IMR-90 (cell line): ENCODE results near the gene SLC35F6. TPM values are rescaled to one million over a fixed set of nuclear protein-coding genes. Genes with fewer than 3 reads are reported as not detected.

Source experiments
- ATAC-seq: fragments of 200-7000 bp; cut with Tn5 transposase; 2 replicates; pipeline ENCODE4 v1.9.1; 2020; ENCODE audit warnings: low read depth, mild to moderate bottlenecking, moderate library complexity
- BruUV-seq: library from RNA; stranded (reverse); fragments of 400-500 nt; replicated peaks from 2 replicates; lab custom pipeline; 2021; lab: Mats Ljungman, UMichigan
- CTCF ChIA-PET: fragments of 300-600 bp; formaldehyde crosslinking; extraction: SDS; loops from one replicate; lab custom pipeline; 2021; ENCODE audit warnings: antibody characterized with exemption; lab: Yijun Ruan, JAX
- POLR2A ChIA-PET: fragments of 300-600 bp; sonication (Branson Sonifier 250); formaldehyde crosslinking; loops from one replicate; lab custom pipeline; 2022; ENCODE audit warnings: antibody characterized with exemption; ENCODE audit not compliant: unreplicated experiment; lab: Charles Lee
- DNase-seq: peaks from one replicate; pipeline ENCODE4 v3.0.0; 2013
- H2AFZ ChIP-seq: replicated peaks from 2 replicates; pipeline ENCODE3; 2013; ENCODE audit warnings: low read length, mild to moderate bottlenecking; ENCODE audit not compliant: poor library complexity
- H2AK5ac ChIP-seq: 2 replicates; pipeline ENCODE4 v1.6.1; 2013; ENCODE audit warnings: low read depth, low read length, inconsistent platforms
- H2AK9ac ChIP-seq: replicated peaks from 2 replicates; pipeline ENCODE3; 2013; ENCODE audit warnings: mild to moderate bottlenecking, low read depth, low read length, moderate library complexity; ENCODE audit not compliant: poor library complexity
- H2BK120ac ChIP-seq: 2 replicates; pipeline ENCODE4 v1.6.1; 2013; ENCODE audit warnings: low read depth, low read length, inconsistent platforms
- H2BK15ac ChIP-seq: 3 replicates; pipeline ENCODE4 v1.6.1; 2013; ENCODE audit warnings: low read depth, low read length, inconsistent platforms
- H2BK20ac ChIP-seq: 2 replicates; pipeline ENCODE4 v1.6.1; 2013; ENCODE audit warnings: low read depth, mild to moderate bottlenecking, inconsistent platforms, low read length, moderate library complexity
- H2BK5ac ChIP-seq: 2 replicates; pipeline ENCODE4 v1.6.1; 2013; ENCODE audit warnings: mild to moderate bottlenecking, low read depth, low read length, inconsistent platforms; ENCODE audit not compliant: poor library complexity, severe bottlenecking
- H3K14ac ChIP-seq: replicated peaks from 2 replicates; pipeline ENCODE4 v1.6.1; 2013; ENCODE audit warnings: low read depth, low read length, inconsistent platforms
- H3K18ac ChIP-seq: 2 replicates; pipeline ENCODE4 v1.6.1; 2013; ENCODE audit warnings: low read depth, low read length, control low read depth
- H3K23ac ChIP-seq: 2 replicates; pipeline ENCODE4 v1.6.1; 2013; ENCODE audit warnings: low read depth, low read length, inconsistent platforms
- H3K27ac ChIP-seq: 2 replicates; pipeline ENCODE4 v1.5.1; 2013; ENCODE audit warnings: mild to moderate bottlenecking, control low read depth, low read length; ENCODE audit not compliant: insufficient read depth
- H3K27me3 ChIP-seq: 2 replicates; pipeline ENCODE4 v1.6.1; 2013; ENCODE audit warnings: low read length; ENCODE audit not compliant: control insufficient read depth, insufficient read depth
- H3K36me3 ChIP-seq: 2 replicates; pipeline ENCODE4 v1.6.1; 2013; ENCODE audit warnings: low read length, mixed read lengths; ENCODE audit not compliant: control insufficient read depth, insufficient read depth
- H3K4ac ChIP-seq: 2 replicates; pipeline ENCODE4 v1.6.1; 2013; ENCODE audit warnings: low read depth, low read length, inconsistent platforms
- H3K4me1 ChIP-seq: 2 replicates; pipeline ENCODE4 v1.6.1; 2013; ENCODE audit warnings: low read length, mixed read lengths; ENCODE audit not compliant: control insufficient read depth, insufficient read depth
- H3K4me2 ChIP-seq: 2 replicates; pipeline ENCODE4 v1.6.1; 2013; ENCODE audit warnings: low read depth, mild to moderate bottlenecking, control low read depth, low read length, moderate library complexity
- H3K4me3 ChIP-seq: 2 replicates; pipeline ENCODE4 v1.5.1; 2013; ENCODE audit warnings: low read depth, mild to moderate bottlenecking, control low read depth, low read length, moderate library complexity; ENCODE audit not compliant: insufficient read depth
- H3K56ac ChIP-seq: 2 replicates; pipeline ENCODE4 v1.6.1; 2013; ENCODE audit warnings: low read length, inconsistent platforms; ENCODE audit not compliant: insufficient read depth; ENCODE audit errors: extremely low read depth
- H3K79me1 ChIP-seq, 2 experiments: 2 replicates each; pipeline ENCODE4 v1.6.1; 2013; ENCODE audit warnings: low read length in 2 of 2, inconsistent platforms in 1 of 2, low read depth in 1 of 2
- H3K9ac ChIP-seq: 2 replicates; pipeline ENCODE4 v1.6.1; 2013; ENCODE audit warnings: low read depth, low read length, control low read depth
- H3K9me1 ChIP-seq: 2 replicates; pipeline ENCODE4 v1.6.1; 2013; ENCODE audit warnings: low read length, inconsistent platforms; ENCODE audit not compliant: insufficient read depth
- H3K9me3 ChIP-seq: 2 replicates; pipeline ENCODE4 v1.6.1; 2013; ENCODE audit warnings: low read length; ENCODE audit not compliant: control insufficient read depth, insufficient read depth
- H4K20me1 ChIP-seq: 2 replicates; pipeline ENCODE4 v1.6.1; 2013; ENCODE audit warnings: low read length, inconsistent platforms; ENCODE audit not compliant: insufficient read depth
- H4K5ac ChIP-seq: 2 replicates; pipeline ENCODE4 v1.6.1; 2013; ENCODE audit warnings: mild to moderate bottlenecking, low read depth, low read length, control low read depth
- H4K8ac ChIP-seq, 2 experiments: 2 replicates each; pipeline ENCODE4 v1.6.1; 2013; ENCODE audit warnings: low read depth in 2 of 2, low read length in 2 of 2, control low read depth in 1 of 2, inconsistent platforms in 1 of 2
- H4K91ac ChIP-seq: 2 replicates; pipeline ENCODE4 v1.6.1; 2013; ENCODE audit warnings: low read depth, low read length, inconsistent platforms; ENCODE audit not compliant: insufficient read depth
- MXI1 ChIP-seq: IDR thresholded peaks from 2 replicates; pipeline ENCODE4 v1.6.1; 2012; ENCODE audit warnings: low read depth, mild to moderate bottlenecking, low read length, moderate library complexity, borderline replicate concordance
- NFE2L2 ChIP-seq: fragments of 150-350 bp; IDR thresholded peaks from 2 replicates; pipeline ENCODE4 v1.6.1; 2016; ENCODE audit warnings: low read depth, mild to moderate bottlenecking, low read length
- POLR2A ChIP-seq: IDR thresholded peaks from 2 replicates; pipeline ENCODE4 v1.6.1; 2012; ENCODE audit warnings: mild to moderate bottlenecking, low read depth, low read length
- RCOR1 ChIP-seq: IDR thresholded peaks from 2 replicates; pipeline ENCODE4 v1.6.1; 2012; ENCODE audit warnings: mild to moderate bottlenecking, low read length, improper control_type of control experiment; ENCODE audit not compliant: insufficient replicate concordance
- WGBS, 2 experiments: methylation state at CpG; one replicate each; pipeline versions ENCODE4 v1.1.5 to v1.1.7; 2013; ENCODE audit warnings: missing lambda C conversion rate in 2 of 2; ENCODE audit not compliant: insufficient read length in 1 of 2; ENCODE audit errors: extremely low coverage in 2 of 2; 5-methylcytosine and 5-hydroxymethylcytosine counted together
- dilution Hi-C: fragments of 300-500 bp; cut with HindIII; formaldehyde crosslinking; loops from one replicate; pipeline ENCODE4 v1.14.3; 2018; ENCODE audit warnings: low sequenced_read_pairs; ENCODE audit not compliant: unreplicated experiment
- in situ Hi-C: fragments of 300-500 bp; cut with MboI; formaldehyde crosslinking; loops from 3 replicates; pipeline ENCODE4 v1.14.3; 2019; ENCODE audit warnings: low sequenced_read_pairs, inconsistent platforms, mixed read lengths
- intact Hi-C: fragments of 100-400 bp; cut with micrococcal nuclease; formaldehyde crosslinking; loops from 2 replicates; pipeline ENCODE4 v1.10.0; 2022
- polyA plus RNA-seq, 3 experiments: library from polyadenylated mRNA; depleted of rRNA; stranded (reverse); fragments of >200 nt; gene quantifications; 2 replicates each; pipeline ENCODE4 v1.2.3, GENCODE V29; 2012; ENCODE audit warnings: low replicate concordance in 1 of 3
- total RNA-seq: library from RNA; depleted of rRNA; stranded (reverse); fragments of >200 nt; gene quantifications from 2 replicates; pipeline ENCODE4 v1.2.3, GENCODE V29; 2012
- TF ChIP-seq, protein P1 (sequence below): conservative IDR thresholded peaks from 2 replicates; pipeline ENCODE4 v1.5.1; 2012; ENCODE audit warnings: mild to moderate bottlenecking, low read depth, low read length, improper control_type of control experiment

The SLC35F6 gene
- total and polyA plus RNA-seq, 2 of the 4 experiments (the other 2 are of a cell fraction): 19.1 to 30.6 TPM

GRCh38 chr2:26715528-26716270 is 48.4 kb upstream of the SLC35F6 start:
- Histone ChIP-seq H2BK15ac (no peak overlapping the region), H3K9me3 (no peaks in the 10 kb centered on the region), H4K5ac (no peak overlapping the region), H3K23ac (no peak overlapping the region), H4K8ac (no peak overlapping the region), H2AK5ac (no peak overlapping the region), H3K14ac (no peak overlapping the region), H3K4me3 (no peak overlapping the region), H3K36me3 (no peaks in the 10 kb centered on the region), H3K79me1 (no peaks in the 10 kb centered on the region), H2AK9ac (no peak overlapping the region), H2AFZ (no peak overlapping the region), H2BK5ac (no peak overlapping the region), H3K4me2 (no peak overlapping the region), H2BK120ac (no peak overlapping the region), H3K4me1 (peaks cover 4% of the 10 kb centered on the region), H3K18ac (no peak overlapping the region), H3K27me3 (peaks cover 23% of the 10 kb centered on the region), H3K9me1 (no peaks in the 10 kb centered on the region), H3K27ac (no peak overlapping the region), H4K20me1 (no peaks in the 10 kb centered on the region), H3K9ac (no peak overlapping the region), H4K91ac (no peak overlapping the region), H3K56ac (no peak overlapping the region), H3K4ac (no peak overlapping the region), H2BK20ac (no peak overlapping the region)
- BruUV-seq: no TSS peak
- TF ChIP-seq POLR2A: no peak
- no peak for TF ChIP-seq RCOR1
- TF ChIP-seq MXI1: no peak
- TF ChIP-seq NFE2L2: no peak
- TF ChIP-seq, protein P1, sequence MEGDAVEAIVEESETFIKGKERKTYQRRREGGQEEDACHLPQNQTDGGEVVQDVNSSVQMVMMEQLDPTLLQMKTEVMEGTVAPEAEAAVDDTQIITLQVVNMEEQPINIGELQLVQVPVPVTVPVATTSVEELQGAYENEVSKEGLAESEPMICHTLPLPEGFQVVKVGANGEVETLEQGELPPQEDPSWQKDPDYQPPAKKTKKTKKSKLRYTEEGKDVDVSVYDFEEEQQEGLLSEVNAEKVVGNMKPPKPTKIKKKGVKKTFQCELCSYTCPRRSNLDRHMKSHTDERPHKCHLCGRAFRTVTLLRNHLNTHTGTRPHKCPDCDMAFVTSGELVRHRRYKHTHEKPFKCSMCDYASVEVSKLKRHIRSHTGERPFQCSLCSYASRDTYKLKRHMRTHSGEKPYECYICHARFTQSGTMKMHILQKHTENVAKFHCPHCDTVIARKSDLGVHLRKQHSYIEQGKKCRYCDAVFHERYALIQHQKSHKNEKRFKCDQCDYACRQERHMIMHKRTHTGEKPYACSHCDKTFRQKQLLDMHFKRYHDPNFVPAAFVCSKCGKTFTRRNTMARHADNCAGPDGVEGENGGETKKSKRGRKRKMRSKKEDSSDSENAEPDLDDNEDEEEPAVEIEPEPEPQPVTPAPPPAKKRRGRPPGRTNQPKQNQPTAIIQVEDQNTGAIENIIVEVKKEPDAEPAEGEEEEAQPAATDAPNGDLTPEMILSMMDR: no peak
- in situ Hi-C loops (no loop called here), dilution Hi-C loops (no loop called here), intact Hi-C loops (loop anchor here (5.0 kb wide), 1 partner anchor 233 kb away; no protein-coding TSS in a partner anchor)
- CTCF ChIA-PET: no interaction called here
- whole genome bisulfite sequencing, 2 experiments: 80% methylated on average over 3 of the region's 13 CpGs; no CpG with 5 or more reads in 1 of the 2 experiments
- DNase-seq (no peak), ATAC-seq (no peak)
- POLR2A ChIA-PET: no interaction called here
